ENCODE measurements around the gene ZKSCAN1. TPM values are rescaled to one million over a fixed set of nuclear protein-coding genes. Genes with fewer than 3 reads are reported as not detected.
"Not testable (repeated sequence)": the region's sequence is repeated elsewhere in the genome, so short reads cannot be mapped to it uniquely, and the experiment has no call there.

ZKSCAN1 gene
- total and polyA plus RNA-seq, 3 donors from 2014 or later: 30.7 to 71.3 (median 65.3) TPM

- Histone ChIP-seq H3K27me3 (no peaks in the 10 kb centered on the region), H3K36me3 (ENCODE audit: low read depth, missing control alignments) (no peaks in the 10 kb centered on the region), H3K4me1 (peaks cover 6% of the 10 kb centered on the region), H3K4me3 (no peak overlapping the region), H3K9me3 (no peaks in the 10 kb centered on the region), H3K27ac (no peak overlapping the region)
- WGBS, 2 donors: 36 to 48% methylated on average over 3 of the region's 3 CpGs
- no peak for TF ChIP-seq POLR2A (IDR thresholded peaks at IDR 0.05)
- TF ChIP-seq, protein P1, sequence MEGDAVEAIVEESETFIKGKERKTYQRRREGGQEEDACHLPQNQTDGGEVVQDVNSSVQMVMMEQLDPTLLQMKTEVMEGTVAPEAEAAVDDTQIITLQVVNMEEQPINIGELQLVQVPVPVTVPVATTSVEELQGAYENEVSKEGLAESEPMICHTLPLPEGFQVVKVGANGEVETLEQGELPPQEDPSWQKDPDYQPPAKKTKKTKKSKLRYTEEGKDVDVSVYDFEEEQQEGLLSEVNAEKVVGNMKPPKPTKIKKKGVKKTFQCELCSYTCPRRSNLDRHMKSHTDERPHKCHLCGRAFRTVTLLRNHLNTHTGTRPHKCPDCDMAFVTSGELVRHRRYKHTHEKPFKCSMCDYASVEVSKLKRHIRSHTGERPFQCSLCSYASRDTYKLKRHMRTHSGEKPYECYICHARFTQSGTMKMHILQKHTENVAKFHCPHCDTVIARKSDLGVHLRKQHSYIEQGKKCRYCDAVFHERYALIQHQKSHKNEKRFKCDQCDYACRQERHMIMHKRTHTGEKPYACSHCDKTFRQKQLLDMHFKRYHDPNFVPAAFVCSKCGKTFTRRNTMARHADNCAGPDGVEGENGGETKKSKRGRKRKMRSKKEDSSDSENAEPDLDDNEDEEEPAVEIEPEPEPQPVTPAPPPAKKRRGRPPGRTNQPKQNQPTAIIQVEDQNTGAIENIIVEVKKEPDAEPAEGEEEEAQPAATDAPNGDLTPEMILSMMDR (IDR thresholded peaks at IDR 0.05): no peak
- DNase-seq: no peak
- intact Hi-C loops (cut with DNase I; ENCODE audit: low total_unique reads): no loop called here
These were observed 3.9 kb upstream of the ZKSCAN1 start for GRCh38 chr7:100011516-100011915.

- H3K9me3 ChIP-seq; H3K4me3 ChIP-seq; H3K36me3 ChIP-seq (ENCODE audit: low read depth, missing control alignments); intact Hi-C loops (cut with DNase I; ENCODE audit: low total_unique reads); H3K27me3 ChIP-seq: not testable (repeated sequence)
- DNase-seq: peak; percentile 42
- Histone ChIP-seq H3K27ac (peak overlapping the region in 1 of 2 donors; percentile 50), H3K4me1 (peaks cover 18% of the 10 kb centered on the region)
- WGBS, 2 donors: 69 to 74% methylated on average over 14 of the region's 14 CpGs
These were observed 2.7 kb upstream of the ZKSCAN1 start for GRCh38 chr7:100012385-100013327.

- DNase-seq: no peak
- H3K9me3 ChIP-seq: no peaks in the 10 kb centered on the region
- WGBS, 2 donors: 84 to 87% methylated on average over 3 of the region's 3 CpGs
- H3K27me3 ChIP-seq: no peaks in the 10 kb centered on the region
- TF ChIP-seq POLR2A (IDR thresholded peaks at IDR 0.05): no peak
- TF ChIP-seq, protein P1 (IDR thresholded peaks at IDR 0.05): no peak
- no peak overlapping the region for H3K4me3 ChIP-seq
- intact Hi-C loops (cut with DNase I; ENCODE audit: low total_unique reads): no loop called here
- no peaks in the 10 kb centered on the region for H3K36me3 ChIP-seq (ENCODE audit: low read depth, missing control alignments)
- H3K27ac ChIP-seq: peak overlapping the region in 1 of 2 donors; percentile 50
- peaks cover 19% of the 10 kb centered on the region for H3K4me1 ChIP-seq
These were observed 2.1 kb upstream of the ZKSCAN1 start for GRCh38 chr7:100013328-100013676.

- peak; percentile 46 for DNase-seq
- Histone ChIP-seq H3K4me1 (peaks cover 33% of the 10 kb centered on the region), H3K4me3 (peak overlapping the region; percentile 97), H3K9me3 (no peaks in the 10 kb centered on the region), H3K27me3 (no peaks in the 10 kb centered on the region), H3K36me3 (ENCODE audit: low read depth, missing control alignments) (no peaks in the 10 kb centered on the region), H3K27ac (peak overlapping the region; percentile 98)
- intact Hi-C loops (cut with DNase I; ENCODE audit: low total_unique reads): no loop called here
- no peak for TF ChIP-seq POLR2A (IDR thresholded peaks at IDR 0.05)
- TF ChIP-seq, protein P1 (IDR thresholded peaks at IDR 0.05): no peak
- WGBS, 2 donors: 13 to 18% methylated on average over 11 of the region's 11 CpGs
These were observed 962 bp downstream of the ZKSCAN1 start for GRCh38 chr7:100016215-100016901.

DNA sequence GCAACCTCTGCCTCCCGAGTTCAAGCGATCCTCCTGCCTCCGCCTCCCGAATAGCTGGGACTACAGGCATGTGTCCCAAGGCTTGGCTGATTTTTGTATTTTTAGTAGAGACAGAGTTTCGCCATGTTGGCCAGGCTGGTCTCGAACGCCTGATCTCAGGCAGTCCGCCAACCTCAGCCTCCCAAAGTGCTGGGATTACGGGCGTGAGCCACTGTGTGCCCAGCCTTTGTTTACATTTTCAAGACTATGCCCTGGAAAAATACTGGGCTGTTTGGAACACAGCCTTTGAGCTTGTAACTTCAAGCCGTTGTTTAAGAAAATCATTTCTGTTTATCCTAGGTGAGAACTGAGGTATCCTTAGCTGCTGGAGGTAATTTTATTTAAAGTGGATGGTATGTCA, 1.9 kb downstream of the ZKSCAN1 start:
- H3K4me1 ChIP-seq: peaks cover 34% of the 10 kb centered on the region
- no peak for TF ChIP-seq POLR2A (IDR thresholded peaks at IDR 0.05)
- TF ChIP-seq, protein P1 (IDR thresholded peaks at IDR 0.05): no peak
- no peak for DNase-seq

More for the DNA sequence above, 1.9 kb downstream of the ZKSCAN1 start:
- H3K9me3 ChIP-seq: no peaks in the 10 kb centered on the region
- intact Hi-C loops (cut with DNase I; ENCODE audit: low total_unique reads): no loop called here
- peak overlapping the region; percentile 98 for H3K27ac ChIP-seq
- H3K4me3 ChIP-seq: peak overlapping the region in 1 of 2 donors; percentile 97
- no peaks in the 10 kb centered on the region for H3K27me3 ChIP-seq
- WGBS, 2 donors: 52 to 56% methylated on average over 11 of the region's 11 CpGs
- no peaks in the 10 kb centered on the region for H3K36me3 ChIP-seq (ENCODE audit: low read depth, missing control alignments)

Measured in testis (tissue), 3 donors.